IMR-90 (cell line): ENCODE measurements around the gene POLG2. TPM values are rescaled to one million over a fixed set of nuclear protein-coding genes. Genes with fewer than 3 reads are reported as not detected.

Experiments
- ATAC-seq: fragments of 200-7000 bp; cut with Tn5 transposase; 2 replicates; pipeline ENCODE4 v1.9.1; 2020; ENCODE audit warnings: low read depth, mild to moderate bottlenecking, moderate library complexity
- BruUV-seq: library from RNA; stranded (reverse); fragments of 400-500 nt; replicated peaks from 2 replicates; lab custom pipeline; 2021; lab: Mats Ljungman, UMichigan
- CTCF ChIA-PET: fragments of 300-600 bp; formaldehyde crosslinking; extraction: SDS; loops from one replicate; lab custom pipeline; 2021; ENCODE audit warnings: antibody characterized with exemption; lab: Yijun Ruan, JAX
- POLR2A ChIA-PET: fragments of 300-600 bp; sonication (Branson Sonifier 250); formaldehyde crosslinking; loops from one replicate; lab custom pipeline; 2022; ENCODE audit warnings: antibody characterized with exemption; ENCODE audit not compliant: unreplicated experiment; lab: Charles Lee
- DNase-seq: peaks from one replicate; pipeline ENCODE4 v3.0.0; 2013
- H2AFZ ChIP-seq: replicated peaks from 2 replicates; pipeline ENCODE3; 2013; ENCODE audit warnings: low read length, mild to moderate bottlenecking; ENCODE audit not compliant: poor library complexity
- H2AK5ac ChIP-seq: 2 replicates; pipeline ENCODE4 v1.6.1; 2013; ENCODE audit warnings: low read depth, low read length, inconsistent platforms
- H2AK9ac ChIP-seq: replicated peaks from 2 replicates; pipeline ENCODE3; 2013; ENCODE audit warnings: mild to moderate bottlenecking, low read depth, low read length, moderate library complexity; ENCODE audit not compliant: poor library complexity
- H2BK120ac ChIP-seq: 2 replicates; pipeline ENCODE4 v1.6.1; 2013; ENCODE audit warnings: low read depth, low read length, inconsistent platforms
- H2BK15ac ChIP-seq: 3 replicates; pipeline ENCODE4 v1.6.1; 2013; ENCODE audit warnings: low read depth, low read length, inconsistent platforms
- H2BK20ac ChIP-seq: 2 replicates; pipeline ENCODE4 v1.6.1; 2013; ENCODE audit warnings: low read depth, mild to moderate bottlenecking, inconsistent platforms, low read length, moderate library complexity
- H2BK5ac ChIP-seq: 2 replicates; pipeline ENCODE4 v1.6.1; 2013; ENCODE audit warnings: mild to moderate bottlenecking, low read depth, low read length, inconsistent platforms; ENCODE audit not compliant: poor library complexity, severe bottlenecking
- H3K14ac ChIP-seq: replicated peaks from 2 replicates; pipeline ENCODE4 v1.6.1; 2013; ENCODE audit warnings: low read depth, low read length, inconsistent platforms
- H3K18ac ChIP-seq: 2 replicates; pipeline ENCODE4 v1.6.1; 2013; ENCODE audit warnings: low read depth, low read length, control low read depth
- H3K23ac ChIP-seq: 2 replicates; pipeline ENCODE4 v1.6.1; 2013; ENCODE audit warnings: low read depth, low read length, inconsistent platforms
- H3K27ac ChIP-seq: 2 replicates; pipeline ENCODE4 v1.5.1; 2013; ENCODE audit warnings: mild to moderate bottlenecking, control low read depth, low read length; ENCODE audit not compliant: insufficient read depth
- H3K27me3 ChIP-seq: 2 replicates; pipeline ENCODE4 v1.6.1; 2013; ENCODE audit warnings: low read length; ENCODE audit not compliant: control insufficient read depth, insufficient read depth
- H3K36me3 ChIP-seq: 2 replicates; pipeline ENCODE4 v1.6.1; 2013; ENCODE audit warnings: low read length, mixed read lengths; ENCODE audit not compliant: control insufficient read depth, insufficient read depth
- H3K4ac ChIP-seq: 2 replicates; pipeline ENCODE4 v1.6.1; 2013; ENCODE audit warnings: low read depth, low read length, inconsistent platforms
- H3K4me1 ChIP-seq: 2 replicates; pipeline ENCODE4 v1.6.1; 2013; ENCODE audit warnings: low read length, mixed read lengths; ENCODE audit not compliant: control insufficient read depth, insufficient read depth
- H3K4me2 ChIP-seq: 2 replicates; pipeline ENCODE4 v1.6.1; 2013; ENCODE audit warnings: low read depth, mild to moderate bottlenecking, control low read depth, low read length, moderate library complexity
- H3K4me3 ChIP-seq: 2 replicates; pipeline ENCODE4 v1.5.1; 2013; ENCODE audit warnings: low read depth, mild to moderate bottlenecking, control low read depth, low read length, moderate library complexity; ENCODE audit not compliant: insufficient read depth
- H3K56ac ChIP-seq: 2 replicates; pipeline ENCODE4 v1.6.1; 2013; ENCODE audit warnings: low read length, inconsistent platforms; ENCODE audit not compliant: insufficient read depth; ENCODE audit errors: extremely low read depth
- H3K79me1 ChIP-seq, 2 experiments: 2 replicates each; pipeline ENCODE4 v1.6.1; 2013; ENCODE audit warnings: low read length in 2 of 2, inconsistent platforms in 1 of 2, low read depth in 1 of 2
- H3K9ac ChIP-seq: 2 replicates; pipeline ENCODE4 v1.6.1; 2013; ENCODE audit warnings: low read depth, low read length, control low read depth
- H3K9me1 ChIP-seq: 2 replicates; pipeline ENCODE4 v1.6.1; 2013; ENCODE audit warnings: low read length, inconsistent platforms; ENCODE audit not compliant: insufficient read depth
- H3K9me3 ChIP-seq: 2 replicates; pipeline ENCODE4 v1.6.1; 2013; ENCODE audit warnings: low read length; ENCODE audit not compliant: control insufficient read depth, insufficient read depth
- H4K20me1 ChIP-seq: 2 replicates; pipeline ENCODE4 v1.6.1; 2013; ENCODE audit warnings: low read length, inconsistent platforms; ENCODE audit not compliant: insufficient read depth
- H4K5ac ChIP-seq: 2 replicates; pipeline ENCODE4 v1.6.1; 2013; ENCODE audit warnings: mild to moderate bottlenecking, low read depth, low read length, control low read depth
- H4K8ac ChIP-seq, 2 experiments: 2 replicates each; pipeline ENCODE4 v1.6.1; 2013; ENCODE audit warnings: low read depth in 2 of 2, low read length in 2 of 2, control low read depth in 1 of 2, inconsistent platforms in 1 of 2
- H4K91ac ChIP-seq: 2 replicates; pipeline ENCODE4 v1.6.1; 2013; ENCODE audit warnings: low read depth, low read length, inconsistent platforms; ENCODE audit not compliant: insufficient read depth
- CHD1 ChIP-seq: IDR thresholded peaks from 2 replicates; pipeline ENCODE4 v1.6.1; 2012; ENCODE audit warnings: low read depth, low read length, improper control_type of control experiment
- CTCF ChIP-seq: conservative IDR thresholded peaks from 2 replicates; pipeline ENCODE4 v1.5.1; 2012; ENCODE audit warnings: mild to moderate bottlenecking, low read depth, low read length, improper control_type of control experiment
- MAFK ChIP-seq: IDR thresholded peaks from 2 replicates; pipeline ENCODE4 v1.6.1; 2012; ENCODE audit warnings: low read depth, low read length, improper control_type of control experiment
- WGBS, 2 experiments: methylation state at CpG; one replicate each; pipeline versions ENCODE4 v1.1.5 to v1.1.7; 2013; ENCODE audit warnings: missing lambda C conversion rate in 2 of 2; ENCODE audit not compliant: insufficient read length in 1 of 2; ENCODE audit errors: extremely low coverage in 2 of 2; 5-methylcytosine and 5-hydroxymethylcytosine counted together
- dilution Hi-C: fragments of 300-500 bp; cut with HindIII; formaldehyde crosslinking; loops from one replicate; pipeline ENCODE4 v1.14.3; 2018; ENCODE audit warnings: low sequenced_read_pairs; ENCODE audit not compliant: unreplicated experiment
- in situ Hi-C: fragments of 300-500 bp; cut with MboI; formaldehyde crosslinking; loops from 3 replicates; pipeline ENCODE4 v1.14.3; 2019; ENCODE audit warnings: low sequenced_read_pairs, inconsistent platforms, mixed read lengths
- intact Hi-C: fragments of 100-400 bp; cut with micrococcal nuclease; formaldehyde crosslinking; loops from 2 replicates; pipeline ENCODE4 v1.10.0; 2022
- polyA plus RNA-seq, 3 experiments: library from polyadenylated mRNA; depleted of rRNA; stranded (reverse); fragments of >200 nt; gene quantifications; 2 replicates each; pipeline ENCODE4 v1.2.3, GENCODE V29; 2012; ENCODE audit warnings: low replicate concordance in 1 of 3
- total RNA-seq: library from RNA; depleted of rRNA; stranded (reverse); fragments of >200 nt; gene quantifications from 2 replicates; pipeline ENCODE4 v1.2.3, GENCODE V29; 2012

POLG2 gene
- total and polyA plus RNA-seq, 2 of the 4 experiments (the other 2 are of a cell fraction): 7.0 to 7.7 TPM

- Histone ChIP-seq H4K91ac (0 out of 2 replicates have a peak overlapping the region, but pooled peaks have one; percentile 7), H3K4me2 (peak overlapping the region; percentile 90), H4K5ac (peak overlapping the region; percentile 13; the same call in 1 of the 2 replicates), H2AK9ac (peak overlapping the region; percentile 2), H3K18ac (peak overlapping the region; percentile 45; the same call in 1 of the 2 replicates), H3K9me1 (peaks cover 7% of the 10 kb centered on the region), H3K9ac (peak overlapping the region; percentile 90), H3K36me3 (peaks cover 51% of the 10 kb centered on the region), H3K4me3 (peak overlapping the region; percentile 93), H3K14ac (peak overlapping the region; percentile 89), H4K8ac (no peak overlapping the region), H3K56ac (peak overlapping the region; percentile 82), H4K20me1 (peaks cover 86% of the 10 kb centered on the region), H3K27ac (peak overlapping the region; percentile 47), H3K4me1 (peaks cover 2% of the 10 kb centered on the region; the same call in 1 of the 2 replicates), H3K23ac (peak overlapping the region; percentile 97), H3K27me3 (no peaks in the 10 kb centered on the region), H2BK20ac (no peak overlapping the region), H2BK120ac (no peak overlapping the region), H3K79me1 (peaks cover 27 to 68% of the 10 kb centered on the region in 2 experiments), H2BK5ac (peak overlapping the region; percentile 73), H3K9me3 (no peaks in the 10 kb centered on the region), H3K4ac (peak overlapping the region; percentile 61), H2AFZ (no peak overlapping the region), H2AK5ac (peak overlapping the region; percentile 51), H2BK15ac (no peak overlapping the region)
- dilution Hi-C loops (no loop called here), intact Hi-C loops (no loop called here), in situ Hi-C loops (no loop called here)
- DNase-seq (peak; percentile 75), ATAC-seq (no peak)
- CTCF ChIA-PET: interaction anchor here (0.5 kb wide), 1 partner anchor 192 kb away, joined by 4 read pairs; no protein-coding TSS in a partner anchor
- POLR2A ChIA-PET: interaction anchor here (0.8 to 1.1 kb wide), 3 partner anchors 8 to 130 kb away, joined by 3 to 7 read pairs (median 3); partner anchors contain the start of gene POLG2
- TF ChIP-seq CHD1 (0 out of 2 replicates have a peak, but pooled peaks have one; percentile 89), CTCF (no peak), MAFK (peak; percentile 64)
- no TSS peak for BruUV-seq
- 0% methylated on average over 6 of the region's 13 CpGs; no CpG with 5 or more reads in 1 of the 2 experiments for WGBS, 2 experiments
Measured at GRCh38 chr17:64504769-64505339, 8.0 kb upstream of the POLG2 start.
